GM19395 (cell line): Measurements from ENCODE around the gene FBLL1.
"Not testable (repeated sequence)": the region's sequence is repeated elsewhere in the genome, so short reads cannot be mapped to it uniquely, and the experiment has no call there.

Source experiments
- ATAC-seq: cut with Tn5 transposase; IDR thresholded peaks from one replicate; pipeline ENCODE4 v1.9.1; 2021; ENCODE audit warnings: mild to moderate bottlenecking, moderate library complexity; ENCODE audit not compliant: unreplicated experiment

Gene FBLL1

DNA sequence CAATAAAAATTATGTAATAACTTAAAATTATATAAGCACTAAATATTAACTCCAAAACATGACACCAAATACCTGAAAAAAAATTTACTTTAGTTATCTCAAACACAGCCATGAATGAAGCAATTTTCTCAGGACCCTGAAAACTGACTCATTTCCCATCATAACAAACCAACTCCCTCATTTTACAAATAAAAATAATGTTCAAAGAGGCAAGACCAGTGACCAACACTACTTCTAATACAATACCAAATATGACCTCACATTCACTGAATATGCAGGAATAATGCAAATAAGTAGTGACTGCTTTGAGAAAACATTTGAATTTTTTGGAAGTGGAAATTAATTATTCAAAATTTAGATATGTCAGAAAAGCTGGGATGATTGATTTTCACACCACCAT, 21.6 kb downstream of the FBLL1 start:
- ATAC-seq = no peak

DNA sequence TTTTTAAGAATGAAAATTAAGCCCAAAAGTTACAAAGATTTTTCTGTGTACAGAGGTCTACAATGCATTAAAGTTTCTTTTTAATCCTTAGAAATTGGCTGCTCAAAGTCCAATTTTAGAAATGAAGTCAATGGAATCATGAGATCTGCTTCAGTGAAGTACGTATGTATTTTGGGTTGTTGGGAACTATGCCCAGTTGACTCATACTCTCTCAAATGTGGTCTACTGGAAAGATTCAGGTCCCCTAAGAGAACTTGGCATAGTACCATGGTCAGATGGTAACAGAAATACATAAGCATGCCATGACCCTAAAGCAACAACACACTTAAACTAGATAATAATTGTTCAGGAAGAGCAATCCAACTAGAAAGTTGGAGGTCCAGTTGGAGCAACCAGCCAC, 23.0 kb downstream of the FBLL1 start:
- ATAC-seq = no peak

DNA sequence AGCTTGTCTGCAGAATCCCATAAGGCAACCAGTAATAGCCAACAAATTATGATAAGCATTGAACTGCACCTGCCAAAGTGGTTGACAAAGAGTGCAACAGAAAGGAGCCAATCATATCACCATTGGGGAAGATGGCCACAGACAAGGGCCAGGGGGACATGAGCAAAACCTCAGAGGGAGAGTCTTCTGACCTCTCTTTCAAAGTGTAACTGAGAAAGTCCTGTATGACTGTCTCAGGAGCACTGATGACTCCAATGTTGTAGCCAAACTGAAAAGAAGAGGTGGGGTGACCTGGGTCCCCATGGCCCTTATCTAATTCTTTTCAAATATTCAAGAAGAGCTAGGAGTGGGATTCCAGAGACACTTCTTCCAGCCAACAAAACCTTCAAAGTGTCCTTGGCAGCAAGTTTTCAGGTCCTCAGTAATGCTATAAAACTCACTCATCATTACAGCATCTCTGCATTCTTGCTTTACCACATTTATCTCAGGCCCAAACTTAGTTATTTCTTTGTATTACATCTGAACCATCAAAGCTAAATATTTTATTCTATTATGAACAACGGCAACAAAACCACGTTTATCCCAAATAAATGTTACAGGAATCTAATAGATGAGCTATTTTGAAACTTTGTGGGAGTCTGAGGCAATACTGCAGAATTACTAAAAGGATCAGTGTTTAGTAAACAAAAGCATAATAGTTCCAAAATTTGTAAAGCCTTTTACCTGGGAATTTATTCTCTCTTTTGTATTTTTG, 24.4 kb downstream of the FBLL1 start:
- ATAC-seq = no peak

DNA sequence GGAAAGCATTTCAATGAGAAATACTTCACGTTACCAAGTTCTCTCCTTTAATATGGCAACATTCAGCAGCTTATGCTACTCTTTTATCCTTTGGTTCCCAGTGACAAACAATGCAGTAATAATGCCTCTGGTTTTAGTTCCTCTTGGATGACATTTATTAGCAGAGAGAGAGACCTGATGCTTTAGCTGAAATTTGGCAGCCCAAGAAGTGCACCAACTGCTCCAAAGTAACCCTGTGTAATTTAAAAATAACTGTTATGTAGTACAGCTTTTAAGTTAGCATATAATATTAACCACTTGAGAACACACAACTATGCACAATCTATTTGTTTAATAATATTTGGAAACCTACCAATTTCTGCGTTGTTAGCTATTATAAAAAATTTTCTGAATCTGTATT, 28.3 kb downstream of the FBLL1 start:
- ATAC-seq = no peak

DNA sequence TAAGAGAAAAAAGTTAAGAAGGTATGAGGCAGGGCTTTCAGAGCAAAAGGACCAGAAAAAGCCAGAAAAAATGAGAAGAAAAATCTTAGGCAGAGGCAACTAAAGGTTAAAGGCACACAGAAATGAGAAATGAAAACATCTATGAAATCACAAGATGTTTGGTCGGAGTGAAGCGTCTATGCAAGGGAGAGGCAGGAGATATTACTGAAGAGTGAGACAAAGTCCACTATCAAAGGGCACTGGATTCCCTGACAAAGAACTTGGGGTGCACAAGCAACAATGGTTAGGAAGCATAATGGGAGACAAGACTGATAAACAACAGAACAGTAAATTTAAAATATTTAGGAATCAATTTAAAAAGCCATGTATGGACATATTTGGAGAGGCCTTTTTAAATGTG, 33.2 kb downstream of the FBLL1 start:
- no peak for ATAC-seq

DNA sequence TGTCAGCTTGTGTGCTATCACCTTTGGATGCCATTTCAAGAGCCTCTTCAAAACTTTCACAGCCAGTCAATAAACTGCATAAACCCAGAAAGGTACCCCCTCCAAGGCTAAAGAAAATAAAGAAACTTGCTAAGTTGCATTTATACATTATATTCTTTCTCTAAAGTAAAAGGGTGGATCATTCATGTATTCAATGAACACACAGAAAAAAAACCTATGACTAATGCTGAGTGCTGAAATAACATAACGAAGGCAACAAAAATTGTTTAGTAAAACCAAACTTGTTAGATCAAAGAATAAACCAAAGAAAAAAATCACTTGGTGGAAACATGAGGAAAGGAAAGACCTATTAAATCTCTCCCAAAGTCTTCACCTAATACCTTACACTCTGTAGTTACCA, 34.9 kb downstream of the FBLL1 start:
- no peak for ATAC-seq

DNA sequence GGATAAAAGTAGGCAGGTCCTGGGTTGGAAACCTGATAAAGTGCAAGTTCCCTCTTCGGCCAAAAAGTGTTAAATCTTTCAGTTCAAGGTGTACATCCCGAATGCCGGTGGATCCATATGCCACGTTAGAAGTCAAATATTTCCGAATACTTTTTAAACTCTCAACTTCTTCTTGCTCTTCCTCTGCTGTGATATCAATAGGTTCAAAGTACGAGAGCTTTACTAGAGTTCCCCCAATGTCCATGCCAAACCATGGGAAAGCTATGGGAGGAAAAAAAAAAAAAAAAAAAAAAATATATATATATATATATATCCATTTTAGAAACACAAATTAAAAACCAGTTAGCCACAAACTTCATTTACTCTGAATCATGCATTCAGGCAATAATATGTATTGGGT, 39.6 kb downstream of the FBLL1 start:
- ATAC-seq = no peak

DNA sequence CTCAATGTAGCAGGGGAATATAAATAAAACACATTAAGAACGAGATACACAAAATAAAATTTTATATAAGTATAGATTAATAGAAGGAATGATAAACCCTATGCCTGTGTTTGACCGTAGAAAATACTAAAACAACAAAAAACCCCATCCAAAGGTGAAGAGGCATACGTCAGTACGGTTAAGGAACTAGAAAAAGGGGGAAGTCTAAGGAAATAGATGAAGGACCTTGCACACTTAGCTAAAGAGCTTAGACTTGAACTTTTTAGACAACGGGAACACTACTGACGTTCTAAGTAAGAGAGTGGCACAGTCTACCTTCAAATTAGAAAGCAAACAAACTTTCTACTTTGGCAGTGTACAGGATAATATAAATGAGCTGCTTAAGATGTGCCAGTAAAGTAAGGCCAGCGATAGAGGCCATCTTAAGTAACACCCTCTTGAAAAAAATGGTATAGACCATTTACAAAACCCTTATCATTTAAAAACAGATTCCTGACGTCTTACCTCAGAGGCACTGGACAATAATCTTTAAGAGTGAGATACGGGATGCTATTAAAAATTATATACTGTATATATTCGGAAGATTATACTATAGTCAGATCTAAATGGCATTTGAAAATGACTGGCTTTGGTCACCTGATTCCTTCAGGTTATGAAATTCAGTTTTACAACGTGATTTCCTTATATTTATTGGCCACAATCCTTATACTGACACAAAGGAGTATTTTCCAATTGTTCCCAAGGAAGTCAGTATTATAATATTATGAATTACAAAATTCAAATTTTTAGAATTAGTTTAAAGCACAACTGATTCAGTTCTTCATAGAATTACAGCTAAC, 41.6 kb downstream of the FBLL1 start:
- no peak for ATAC-seq

DNA sequence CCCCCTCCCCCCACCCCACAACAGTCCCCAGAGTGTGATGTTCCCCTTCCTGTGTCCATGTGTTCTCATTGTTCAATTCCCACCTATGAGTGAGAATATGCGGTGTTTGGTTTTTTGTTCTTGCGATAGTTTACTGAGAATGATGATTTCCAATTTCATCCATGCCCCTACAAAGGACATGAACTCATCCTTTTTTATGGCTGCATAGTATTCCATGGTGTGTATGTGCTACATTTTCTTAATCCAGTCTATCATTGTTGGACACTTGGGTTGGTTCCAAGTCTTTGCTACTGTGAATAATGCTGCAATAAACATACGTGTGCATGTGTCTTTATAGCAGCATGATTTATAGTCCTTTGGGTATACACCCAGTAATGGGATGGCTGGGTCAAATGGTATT, 44.6 kb downstream of the FBLL1 start:
- not testable (repeated sequence) for ATAC-seq

DNA sequence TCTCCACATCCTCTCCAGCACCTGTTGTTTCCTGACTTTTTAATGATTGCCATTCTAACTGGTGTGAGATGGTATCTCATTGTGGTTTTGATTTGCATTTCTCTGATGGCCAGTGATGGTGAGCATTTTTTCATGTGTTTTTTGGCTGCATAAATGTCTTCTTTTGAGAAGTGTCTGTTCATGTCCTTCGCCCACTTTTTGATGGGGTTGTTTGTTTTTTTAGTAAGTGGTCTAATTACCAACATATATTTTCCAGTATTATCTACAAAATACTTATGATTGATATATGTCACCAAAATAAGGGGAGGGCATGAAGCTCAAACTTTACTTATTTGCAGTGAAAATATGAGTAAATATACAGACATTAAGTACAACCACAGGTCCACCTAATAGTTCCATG, 45.1 kb downstream of the FBLL1 start:
- ATAC-seq = not testable (repeated sequence)

DNA sequence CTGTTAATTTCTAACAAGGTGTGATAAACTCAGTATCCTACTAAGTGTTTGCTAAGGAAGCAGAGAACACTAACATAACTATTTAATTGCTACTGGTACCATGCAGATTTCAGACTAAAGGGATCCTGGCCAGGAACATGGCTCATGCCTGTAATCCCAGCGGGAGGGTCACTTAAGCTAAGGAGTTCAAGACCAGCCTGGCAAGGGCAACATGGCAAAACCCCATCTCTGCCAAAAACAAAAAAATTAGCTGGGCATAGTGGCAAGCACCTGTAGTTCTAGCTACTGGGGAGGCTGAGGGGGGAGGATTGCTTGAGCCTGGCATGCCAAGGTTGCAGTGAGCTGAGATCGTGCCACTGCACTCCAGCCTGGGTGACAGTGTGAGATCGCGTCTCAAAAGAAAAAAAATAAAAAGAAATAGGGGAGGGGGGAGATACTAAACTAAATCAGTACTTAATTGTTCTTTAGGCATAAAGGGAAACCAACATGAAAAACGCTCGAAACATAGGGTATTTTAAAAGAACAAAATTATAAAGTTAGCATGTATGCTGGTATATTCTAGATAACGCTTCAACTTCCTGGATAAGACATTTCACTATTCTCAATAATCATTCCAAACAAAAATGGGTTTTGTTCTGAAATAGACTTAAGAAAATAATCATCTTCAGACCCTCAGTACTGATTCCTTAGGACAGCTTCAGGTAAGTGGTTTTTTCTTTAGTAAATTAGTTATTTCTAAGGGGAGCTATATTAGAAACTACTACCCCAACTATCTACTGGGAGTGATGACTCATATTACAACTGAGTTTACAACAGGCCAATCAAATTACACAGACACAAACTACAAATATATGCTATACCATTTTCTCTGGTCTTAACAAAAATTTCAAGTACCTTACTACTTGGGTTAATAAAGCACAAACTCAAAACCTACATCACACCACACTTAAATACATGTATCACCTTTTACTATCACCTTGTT, 46.6 kb downstream of the FBLL1 start:
- ATAC-seq = no peak

DNA sequence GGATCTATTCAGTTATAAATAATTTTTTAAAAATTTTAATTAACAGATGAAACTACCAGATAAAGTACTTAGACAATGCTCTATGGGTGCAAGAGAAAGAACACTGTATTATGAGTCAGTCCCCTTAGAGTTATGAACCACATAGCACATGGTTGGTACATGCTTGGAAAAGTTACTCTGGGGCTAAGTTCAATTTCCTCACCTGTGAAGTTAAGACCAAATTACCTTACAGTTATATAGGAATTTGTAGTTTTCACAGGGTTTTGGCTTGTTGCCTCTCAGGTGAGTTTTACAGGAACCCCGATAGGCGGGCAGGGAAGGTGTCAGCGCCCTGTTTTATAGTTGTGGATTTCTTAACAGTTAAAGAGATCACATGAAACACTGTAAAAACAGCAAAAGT, 48.9 kb downstream of the FBLL1 start:
- ATAC-seq = no peak

DNA sequence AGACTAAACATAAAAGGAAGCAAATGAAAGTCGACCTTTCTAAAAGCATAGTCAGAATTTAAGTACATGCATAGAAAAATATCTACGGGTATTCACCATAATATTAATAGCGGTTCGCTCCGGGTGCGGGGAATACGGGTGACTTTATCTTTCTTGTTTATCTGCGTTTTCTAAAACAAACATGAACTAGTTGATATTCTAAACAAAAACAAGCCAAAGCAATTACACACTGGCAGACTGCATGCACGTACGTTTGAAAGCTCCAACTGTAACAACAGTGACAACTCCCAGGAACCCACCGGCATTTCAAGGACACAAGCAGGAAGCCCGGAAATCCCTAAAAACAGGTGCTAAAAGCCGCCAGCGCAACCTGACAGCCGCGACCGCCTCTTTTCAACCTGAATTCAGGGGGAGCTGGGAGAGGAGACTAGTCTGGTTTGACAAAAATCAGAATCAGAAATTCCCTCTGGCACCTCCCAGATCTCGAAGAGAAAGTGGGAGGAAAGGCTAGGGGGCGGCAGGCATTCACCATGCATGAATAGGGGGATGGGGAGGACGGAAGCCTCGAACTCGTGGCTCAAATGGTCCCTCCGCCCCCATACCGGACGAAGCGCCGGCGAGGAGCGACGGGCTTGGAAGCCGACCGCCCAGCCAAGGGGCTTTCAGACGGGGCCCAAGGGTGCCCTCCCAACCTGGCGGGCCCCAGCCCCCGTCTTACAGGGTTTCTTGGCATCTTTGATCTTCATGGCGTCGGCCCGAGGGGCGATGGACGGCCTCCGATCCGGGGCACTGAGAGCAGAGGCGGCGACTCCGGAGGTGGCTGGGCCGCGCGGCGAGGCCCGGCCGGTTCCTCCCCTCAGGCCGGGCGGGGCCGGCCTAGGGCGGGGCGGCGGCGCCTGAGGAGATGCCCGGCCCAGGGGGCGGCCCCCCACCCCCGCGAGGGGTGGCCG, 49.7 kb downstream of the FBLL1 start, which contains the start of gene PANK3:
Gene PANK3, minus strand, starts transcription at position 831 of the 950 bp plus-strand sequence. Its CDS starts 85 bp downstream, at position 746.
- ATAC-seq = peak; percentile 57

DNA sequence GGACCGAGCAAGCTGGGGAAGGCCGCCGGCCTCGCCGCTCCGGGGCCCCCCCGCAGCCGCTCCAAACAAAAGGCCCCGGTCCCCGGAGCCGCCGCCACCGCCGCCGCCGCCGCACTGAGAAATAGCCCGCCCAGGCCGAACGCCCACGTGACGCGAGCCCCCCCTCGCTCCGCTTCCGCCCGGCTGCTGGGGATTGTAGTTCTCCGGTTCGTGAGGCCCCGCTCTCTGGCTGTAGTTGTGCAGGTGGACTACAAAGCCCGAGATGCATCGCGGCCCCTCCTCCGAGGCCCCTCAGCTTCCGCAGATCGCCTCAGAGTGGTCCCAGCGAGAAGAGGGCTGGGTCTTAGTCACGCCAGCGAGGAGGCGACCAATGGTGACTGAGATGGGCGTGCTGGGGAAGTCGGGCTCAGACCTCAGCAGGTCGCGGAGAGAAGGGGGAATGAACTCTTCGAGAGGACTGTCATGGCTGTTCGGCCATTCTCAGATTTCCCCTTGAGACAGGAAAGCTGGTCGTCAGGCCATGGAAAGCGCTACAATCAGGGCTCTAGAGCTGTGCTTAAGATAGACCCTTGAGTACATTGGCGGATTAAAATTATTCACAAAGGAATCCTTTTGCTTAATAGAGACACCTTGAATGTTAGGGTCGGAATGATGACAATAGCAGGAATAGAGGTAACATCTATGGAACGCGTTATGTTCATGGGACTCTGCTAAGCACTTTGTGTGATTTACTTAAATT, 50.6 kb downstream of the FBLL1 start:
- ATAC-seq = peak; percentile 94

DNA sequence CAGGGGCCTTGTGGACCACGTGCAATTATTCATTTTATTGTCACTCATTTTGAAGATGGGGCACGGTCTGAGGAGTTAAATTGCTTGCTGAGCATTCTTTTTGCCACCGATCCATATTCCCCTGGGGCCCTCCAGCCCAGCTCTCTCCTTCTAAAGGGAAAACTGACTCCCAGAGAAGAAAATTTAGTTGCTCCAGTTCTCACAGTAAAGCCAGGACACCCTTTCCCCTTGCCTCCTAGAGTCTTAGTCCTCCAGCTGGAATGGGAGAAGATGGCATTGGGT, 51.1 kb downstream of the FBLL1 start:
- ATAC-seq = no peak
